RWPE2 (cell line): Measurements from ENCODE around the gene SORCS2.
A peak's percentile ranks its signal among the peaks of the same experiment; 100 is the strongest.

Source experiments
- ATAC-seq: fragments of 200-7000 bp; cut with Tn5 transposase; 3 replicates; pipeline ENCODE4 v1.9.1; 2021; ENCODE audit warnings: low read depth
- DNase-seq: peaks from one replicate; pipeline ENCODE4 v3.0.0-alpha.2; 2020; ENCODE audit warnings: low spot score
- H3K27ac ChIP-seq: fragments of 450-650 bp; 2 replicates; pipeline ENCODE4 v1.5.1; 2017; ENCODE audit warnings: mild to moderate bottlenecking; ENCODE audit not compliant: poor library complexity, severe bottlenecking
- H3K27me3 ChIP-seq: fragments of 250-450 bp; sonication (Bioruptor Pico); 2 replicates; pipeline ENCODE4 v1.5.1; 2021; ENCODE audit warnings: mild to moderate bottlenecking, moderate library complexity; ENCODE audit not compliant: insufficient read depth, poor library complexity, severe bottlenecking
- H3K36me3 ChIP-seq: fragments of 250-450 bp; sonication (Bioruptor Pico); 2 replicates; pipeline ENCODE4 v1.5.1; 2020; ENCODE audit warnings: low read depth, mild to moderate bottlenecking, moderate library complexity
- H3K4me1 ChIP-seq: fragments of 250-450 bp; sonication (Bioruptor Pico); 2 replicates; pipeline ENCODE4 v1.5.1; 2021; ENCODE audit warnings: mild to moderate bottlenecking, moderate library complexity; ENCODE audit not compliant: insufficient read depth, poor library complexity, severe bottlenecking
- H3K4me3 ChIP-seq: fragments of 250-450 bp; sonication (Bioruptor Pico); 2 replicates; pipeline ENCODE4 v1.5.1; 2021; ENCODE audit warnings: mild to moderate bottlenecking, moderate library complexity; ENCODE audit not compliant: severe bottlenecking
- H3K9me3 ChIP-seq: fragments of 250-450 bp; sonication (Bioruptor Pico); 2 replicates; pipeline ENCODE4 v1.5.1; 2021; ENCODE audit warnings: mild to moderate bottlenecking, moderate library complexity; ENCODE audit not compliant: severe bottlenecking
- TF ChIP-seq, protein P1 (sequence below): fragments of 450-650 bp; IDR thresholded peaks from one replicate; pipeline ENCODE4 v1.5.1; 2017; ENCODE audit warnings: mild to moderate bottlenecking, moderate library complexity; ENCODE audit not compliant: poor library complexity, severe bottlenecking

Gene SORCS2

GRCh38 chr4:7331682-7332000 lies 139.3 kb downstream of the SORCS2 start:
- H3K4me1 ChIP-seq: no peaks in the 10 kb centered on the region
- no peak for ATAC-seq
- H3K9me3 ChIP-seq: no peaks in the 10 kb centered on the region
- H3K4me3 ChIP-seq: no peak overlapping the region
- no peaks in the 10 kb centered on the region for H3K36me3 ChIP-seq
- TF ChIP-seq, protein P1, sequence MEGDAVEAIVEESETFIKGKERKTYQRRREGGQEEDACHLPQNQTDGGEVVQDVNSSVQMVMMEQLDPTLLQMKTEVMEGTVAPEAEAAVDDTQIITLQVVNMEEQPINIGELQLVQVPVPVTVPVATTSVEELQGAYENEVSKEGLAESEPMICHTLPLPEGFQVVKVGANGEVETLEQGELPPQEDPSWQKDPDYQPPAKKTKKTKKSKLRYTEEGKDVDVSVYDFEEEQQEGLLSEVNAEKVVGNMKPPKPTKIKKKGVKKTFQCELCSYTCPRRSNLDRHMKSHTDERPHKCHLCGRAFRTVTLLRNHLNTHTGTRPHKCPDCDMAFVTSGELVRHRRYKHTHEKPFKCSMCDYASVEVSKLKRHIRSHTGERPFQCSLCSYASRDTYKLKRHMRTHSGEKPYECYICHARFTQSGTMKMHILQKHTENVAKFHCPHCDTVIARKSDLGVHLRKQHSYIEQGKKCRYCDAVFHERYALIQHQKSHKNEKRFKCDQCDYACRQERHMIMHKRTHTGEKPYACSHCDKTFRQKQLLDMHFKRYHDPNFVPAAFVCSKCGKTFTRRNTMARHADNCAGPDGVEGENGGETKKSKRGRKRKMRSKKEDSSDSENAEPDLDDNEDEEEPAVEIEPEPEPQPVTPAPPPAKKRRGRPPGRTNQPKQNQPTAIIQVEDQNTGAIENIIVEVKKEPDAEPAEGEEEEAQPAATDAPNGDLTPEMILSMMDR: no peak
- no peak for DNase-seq
- H3K27me3 ChIP-seq: no peaks in the 10 kb centered on the region
- H3K27ac ChIP-seq: no peak overlapping the region

DNA sequence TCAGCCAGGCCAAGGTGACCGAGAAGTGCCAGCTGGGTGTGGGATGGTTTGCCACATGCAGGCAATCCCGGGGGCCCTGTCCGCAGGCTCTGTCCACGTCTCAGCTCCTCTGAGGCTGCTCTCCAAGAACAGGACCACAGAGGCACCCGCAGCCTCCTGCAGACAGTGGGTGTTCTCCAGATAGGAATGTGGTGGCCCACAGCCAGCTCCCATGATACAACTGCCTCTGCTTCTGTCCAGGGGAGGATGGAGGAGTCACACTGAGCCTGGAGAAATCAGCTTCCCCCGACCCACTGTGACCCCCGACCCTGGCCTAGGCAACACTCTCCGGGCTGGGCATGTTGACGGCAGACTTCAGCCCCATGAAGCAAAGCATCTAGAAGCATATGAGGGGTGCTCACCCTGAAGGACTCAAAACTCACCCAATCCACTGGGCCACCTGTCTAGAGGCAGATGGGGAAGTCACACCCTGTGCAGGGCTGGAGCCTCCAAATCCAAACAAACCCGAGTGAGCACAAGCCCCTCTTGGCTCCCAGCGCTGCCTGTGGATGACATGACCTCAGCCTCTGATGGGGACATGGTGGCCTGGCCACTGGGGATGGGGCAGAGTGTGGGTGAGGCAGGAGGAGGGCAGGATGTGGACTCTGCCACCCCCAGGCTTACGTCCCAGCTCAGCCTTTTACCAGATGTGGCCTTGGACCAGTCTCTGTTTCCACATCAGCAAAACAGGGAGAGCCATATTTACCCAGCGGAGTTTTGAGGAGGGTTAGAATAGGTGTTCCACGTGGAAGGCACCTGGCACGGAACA lies 140.1 kb downstream of the SORCS2 start:
- Histone ChIP-seq H3K36me3 (no peaks in the 10 kb centered on the region), H3K4me3 (no peak overlapping the region), H3K27me3 (no peaks in the 10 kb centered on the region), H3K9me3 (no peaks in the 10 kb centered on the region), H3K4me1 (no peaks in the 10 kb centered on the region), H3K27ac (no peak overlapping the region)
- TF ChIP-seq, protein P1: no peak
- DNase-seq: no peak
- ATAC-seq: peak; percentile 59

- TF ChIP-seq, protein P1: no peak
- H3K27me3 ChIP-seq: no peaks in the 10 kb centered on the region
- no peaks in the 10 kb centered on the region for H3K36me3 ChIP-seq
- H3K27ac ChIP-seq: no peak overlapping the region
- ATAC-seq: no peak
- H3K9me3 ChIP-seq: no peaks in the 10 kb centered on the region
- DNase-seq: no peak
- no peaks in the 10 kb centered on the region for H3K4me1 ChIP-seq
- no peak overlapping the region for H3K4me3 ChIP-seq
Observed at GRCh38 chr4:7333024-7333780, 140.9 kb downstream of the SORCS2 start.

- Histone ChIP-seq H3K4me1 (no peaks in the 10 kb centered on the region), H3K4me3 (no peak overlapping the region), H3K9me3 (no peaks in the 10 kb centered on the region), H3K27ac (no peak overlapping the region), H3K27me3 (no peaks in the 10 kb centered on the region), H3K36me3 (no peaks in the 10 kb centered on the region)
- DNase-seq (no peak), ATAC-seq (no peak)
- TF ChIP-seq, protein P1: no peak
Observed at GRCh38 chr4:7333801-7334421, 141.6 kb downstream of the SORCS2 start.
